HG02885 (cell line): ENCODE measurements around the gene SLC26A4.

ENCODE experiments used
- ATAC-seq: cut with Tn5 transposase; IDR thresholded peaks from one replicate; pipeline ENCODE4 v1.9.1; 2021; ENCODE audit warnings: mild to moderate bottlenecking; ENCODE audit not compliant: unreplicated experiment, poor library complexity

SLC26A4 gene

DNA sequence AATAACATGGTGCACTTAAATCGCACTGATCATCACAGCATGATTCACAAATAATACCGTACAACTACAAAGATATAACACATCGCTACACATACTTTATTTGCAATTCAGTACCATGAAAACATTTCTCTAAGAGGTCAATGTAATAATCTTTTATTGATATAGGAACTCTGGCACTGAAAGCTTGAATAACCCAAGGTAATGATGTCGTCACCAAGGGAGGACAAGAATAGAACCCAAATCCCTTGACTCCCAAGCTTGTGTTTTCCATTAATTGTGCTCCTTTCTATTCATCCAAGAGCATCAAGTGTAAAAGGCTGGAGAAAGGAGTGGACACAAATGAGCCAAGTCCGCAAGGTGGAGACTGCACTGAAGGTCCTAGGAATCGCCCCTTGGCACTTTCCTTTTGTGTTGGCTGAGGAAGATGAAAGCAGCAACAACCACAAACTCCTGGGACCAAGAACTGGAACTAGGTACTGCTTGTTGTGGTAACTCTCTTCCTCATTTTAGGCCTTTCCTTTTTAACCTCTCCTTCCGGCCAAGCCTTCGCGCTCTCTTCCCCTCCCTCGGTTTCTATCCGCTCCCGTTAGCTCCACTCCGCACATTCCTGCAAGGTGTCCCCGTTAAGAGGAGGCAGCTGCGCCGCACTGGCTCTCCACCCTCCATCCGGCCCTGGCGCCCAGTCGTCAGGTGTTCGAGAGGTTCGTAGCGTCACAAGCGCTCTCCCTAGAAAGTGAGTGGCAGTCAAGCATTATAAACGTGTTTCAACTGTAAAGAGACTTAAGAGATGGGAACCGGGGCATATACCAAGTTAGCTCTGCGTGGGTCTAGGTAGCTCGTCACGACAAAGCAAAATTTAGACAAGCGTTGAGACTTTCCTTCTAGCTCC lies 82.3 kb downstream of the SLC26A4 start:
- ATAC-seq, result peak; percentile 32

- ATAC-seq, result peak; percentile 92
Observed at GRCh38 chr7:107743567-107744344, 83.1 kb downstream of the SLC26A4 start, which contains the start of gene CBLL1. Gene CBLL1, plus strand, starts transcription at chr7:107744142. Its CDS starts 22 bp downstream, at chr7:107744164.

DNA sequence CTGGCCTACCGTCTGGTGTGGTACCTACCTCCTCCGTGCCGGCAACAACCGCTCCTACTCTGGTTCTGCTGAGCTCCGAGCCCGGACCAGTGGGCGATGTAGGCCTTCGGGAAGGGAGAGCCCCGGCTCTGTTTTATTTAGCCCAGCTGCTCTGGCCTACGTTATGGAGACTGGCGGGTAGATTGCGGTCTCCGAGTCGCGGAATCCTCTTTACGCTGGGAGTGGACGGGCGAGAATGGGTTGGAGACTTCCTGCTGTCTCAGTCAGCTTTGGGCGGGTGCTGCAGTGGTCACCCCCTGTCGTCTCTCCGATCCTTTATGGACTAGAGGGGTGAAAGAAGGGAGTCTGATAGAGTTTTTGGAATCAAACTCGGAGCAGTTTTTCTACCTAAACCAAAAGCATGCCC lies 83.7 kb downstream of the SLC26A4 start:
- ATAC-seq, result peak; percentile 35

DNA sequence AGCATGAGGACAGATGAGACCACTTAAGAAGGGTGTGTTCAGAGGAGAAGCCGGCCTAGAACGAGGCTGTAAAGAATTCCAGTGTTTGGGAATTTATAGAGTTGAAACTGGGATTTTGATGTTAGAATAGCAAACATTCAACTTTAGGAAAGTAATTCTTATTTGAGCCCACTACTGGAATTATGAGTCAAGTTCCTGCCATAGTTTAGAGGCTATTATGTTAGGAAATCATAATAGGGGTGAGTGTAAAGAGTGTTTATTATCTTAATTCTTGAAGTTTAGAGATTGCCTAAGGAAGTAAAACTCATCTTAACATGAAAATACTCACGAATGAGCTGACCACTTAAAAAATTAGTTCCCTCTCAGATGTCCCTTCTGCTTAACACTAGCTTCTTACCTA lies 85.4 kb downstream of the SLC26A4 start:
- no peak for ATAC-seq

DNA sequence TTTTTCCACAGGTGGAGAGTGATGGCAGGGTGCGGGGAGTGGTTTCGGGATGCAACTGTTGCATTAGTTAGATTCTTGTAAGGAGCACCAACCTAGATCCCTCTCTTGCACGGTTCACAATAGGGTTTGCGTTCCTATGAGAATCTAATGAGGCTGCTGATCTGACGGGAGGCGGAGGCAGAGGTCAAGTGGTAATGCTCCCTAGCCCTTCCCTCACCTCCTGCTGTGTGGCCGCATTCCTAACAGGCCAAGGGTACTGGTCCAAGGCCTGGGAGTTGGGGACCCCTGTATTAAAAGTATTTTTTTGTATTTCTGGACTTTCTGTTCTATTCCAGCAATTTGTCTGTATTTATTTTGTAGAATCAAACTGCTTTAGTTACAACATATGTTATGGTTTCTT lies 90.5 kb downstream of the SLC26A4 start:
- ATAC-seq, result no peak

GRCh38 chr7:107754642-107755041 lies 94.0 kb downstream of the SLC26A4 start:
- ATAC-seq, result no peak

DNA sequence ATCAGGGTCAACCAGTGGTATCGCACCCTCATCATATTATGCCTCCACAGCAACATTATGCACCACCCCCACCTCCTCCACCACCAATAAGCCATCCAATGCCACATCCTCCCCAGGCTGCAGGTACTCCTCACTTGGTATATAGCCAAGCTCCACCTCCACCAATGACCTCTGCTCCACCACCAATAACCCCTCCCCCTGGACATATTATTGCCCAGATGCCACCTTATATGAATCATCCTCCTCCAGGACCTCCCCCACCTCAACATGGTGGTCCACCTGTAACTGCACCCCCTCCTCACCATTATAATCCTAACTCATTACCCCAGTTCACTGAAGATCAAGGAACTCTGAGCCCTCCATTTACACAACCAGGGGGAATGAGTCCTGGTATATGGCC lies 98.0 kb downstream of the SLC26A4 start:
- no peak for ATAC-seq

DNA sequence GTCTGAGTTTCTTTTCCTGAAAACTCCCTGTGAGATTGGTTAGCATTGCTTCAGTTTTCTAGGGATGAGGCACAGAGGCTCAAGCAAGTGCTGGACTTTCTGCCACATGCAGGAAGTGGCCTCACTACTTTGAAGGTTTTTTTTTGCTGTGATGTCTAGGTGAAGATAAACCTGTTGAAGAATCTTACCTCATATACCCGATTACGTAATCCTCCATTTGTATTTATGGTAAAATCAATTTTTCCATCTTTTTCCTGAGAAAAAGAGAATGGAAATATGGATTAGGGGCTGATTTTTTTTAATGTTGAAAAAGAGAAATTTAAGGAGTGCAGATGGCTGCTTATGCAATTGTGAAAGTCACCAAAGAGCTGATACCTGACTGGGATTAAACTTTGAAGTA lies 106.8 kb downstream of the SLC26A4 start:
- ATAC-seq, result no peak
